HG03460 (cell line): ENCODE data around the gene GRM7.

Experiments used
- ATAC-seq: cut with Tn5 transposase; IDR thresholded peaks from one replicate; pipeline ENCODE4 v1.9.1; 2021; ENCODE audit not compliant: unreplicated experiment

The GRM7 gene

DNA sequence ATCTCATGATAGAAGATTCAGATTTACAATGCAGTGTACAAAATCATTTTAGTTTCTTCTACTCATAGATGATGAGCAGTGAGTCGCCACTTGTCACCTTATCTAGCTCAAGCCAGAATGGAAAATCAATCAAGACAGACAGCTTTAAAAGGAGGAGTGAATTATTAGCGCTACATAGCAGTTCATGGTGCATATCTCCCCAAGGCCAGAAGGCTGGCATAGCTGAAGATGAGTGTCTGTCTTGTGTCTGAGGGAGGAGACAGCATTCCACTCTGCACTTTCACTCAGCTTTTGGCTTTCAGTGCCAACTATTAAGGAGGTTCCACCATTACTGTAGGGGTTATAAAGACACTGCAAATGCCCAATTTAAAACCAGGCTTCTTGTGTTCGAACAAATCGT is 836.6 kb downstream of the GRM7 start:
- ATAC-seq, result no peak

DNA sequence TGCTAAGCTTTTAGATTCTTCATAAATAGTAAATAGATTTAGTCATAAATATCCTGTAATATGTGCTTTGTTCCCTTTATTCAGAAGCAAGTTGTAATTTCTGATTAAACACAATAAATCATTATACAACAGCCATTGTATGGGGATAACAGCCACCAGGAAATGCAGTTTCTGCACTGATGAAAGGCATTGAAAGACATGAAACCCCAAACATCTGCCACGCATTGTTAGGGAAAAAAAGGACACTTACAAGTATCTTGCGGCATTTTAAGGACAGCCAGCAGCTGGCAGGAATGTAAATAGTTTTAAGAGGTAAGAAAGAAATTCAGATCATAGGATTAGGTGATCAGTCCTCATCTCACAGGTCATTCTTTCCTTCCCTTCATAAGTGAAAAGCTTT is 839.6 kb downstream of the GRM7 start:
- ATAC-seq, result no peak

DNA sequence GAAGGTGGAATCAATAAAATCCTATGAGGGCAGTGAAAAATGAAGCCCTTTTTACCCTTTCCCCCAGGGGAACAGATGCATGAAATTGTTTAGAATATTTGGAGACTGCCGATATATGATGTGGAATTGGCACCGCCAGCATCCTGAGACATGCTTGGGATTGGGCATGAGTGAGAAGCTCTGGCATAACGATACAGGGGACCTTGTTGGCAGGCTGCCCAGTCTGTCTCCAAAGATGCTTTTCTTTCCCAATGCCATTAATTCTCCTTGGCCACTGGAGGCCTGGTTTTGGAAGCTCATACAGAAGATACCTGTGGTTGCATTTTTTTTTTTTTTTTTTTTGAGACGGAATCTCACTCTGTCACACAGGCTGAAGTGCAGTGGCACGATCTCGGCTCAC is 840.1 kb downstream of the GRM7 start:
- no peak for ATAC-seq

DNA sequence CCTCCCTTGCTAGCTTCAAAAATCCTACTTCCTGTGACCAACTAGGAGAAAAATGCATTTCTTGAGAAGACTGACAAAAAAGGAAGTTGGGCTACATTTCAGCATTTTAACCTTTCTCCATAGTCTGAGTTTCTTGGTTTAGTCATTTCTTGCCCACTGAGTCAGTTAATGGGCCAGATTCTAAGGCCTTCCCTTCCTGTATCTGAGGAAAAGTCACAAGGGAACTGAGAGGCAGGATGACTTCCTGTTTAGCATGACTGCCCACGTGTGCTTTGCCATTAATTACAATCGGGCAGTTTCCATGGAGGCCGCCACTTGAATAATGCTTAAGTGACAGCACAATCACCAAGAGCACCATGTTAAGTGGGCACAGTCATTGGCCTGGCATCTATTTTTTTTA is 846.3 kb downstream of the GRM7 start:
- ATAC-seq, result no peak

DNA sequence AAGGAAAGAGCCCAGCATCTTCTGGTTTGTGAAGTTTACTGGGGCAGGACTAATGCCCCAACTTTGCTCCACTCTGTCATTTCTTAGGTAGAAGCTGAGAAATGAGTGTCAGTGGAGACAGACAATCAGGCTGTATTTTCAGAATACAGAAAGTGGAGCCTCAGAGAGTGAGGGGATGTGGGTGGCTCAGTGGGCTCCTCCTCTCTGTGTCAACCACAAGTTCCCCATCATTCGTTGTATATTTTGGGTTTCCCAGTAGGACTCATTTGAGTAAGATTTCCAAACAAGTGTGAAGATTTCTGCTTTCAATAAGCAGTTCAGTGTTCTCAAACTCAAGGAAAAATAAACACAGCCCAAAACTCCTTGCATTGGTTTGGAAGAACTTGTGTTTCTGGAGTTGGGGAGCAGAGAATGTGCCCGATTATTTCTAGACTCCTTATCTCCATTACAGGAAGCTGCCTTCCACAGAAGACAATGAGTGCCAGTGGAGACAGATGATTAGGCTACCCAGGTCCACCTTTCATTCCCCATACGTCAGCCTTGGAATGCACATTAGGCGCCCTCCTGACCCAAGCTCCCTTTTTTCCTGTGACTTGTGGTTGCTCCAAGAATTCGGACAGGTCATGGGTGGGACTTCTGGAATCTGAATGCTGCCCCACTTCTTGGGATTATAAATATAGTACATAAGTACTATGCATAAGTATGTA is 848.6 kb downstream of the GRM7 start:
- ATAC-seq, result no peak

DNA sequence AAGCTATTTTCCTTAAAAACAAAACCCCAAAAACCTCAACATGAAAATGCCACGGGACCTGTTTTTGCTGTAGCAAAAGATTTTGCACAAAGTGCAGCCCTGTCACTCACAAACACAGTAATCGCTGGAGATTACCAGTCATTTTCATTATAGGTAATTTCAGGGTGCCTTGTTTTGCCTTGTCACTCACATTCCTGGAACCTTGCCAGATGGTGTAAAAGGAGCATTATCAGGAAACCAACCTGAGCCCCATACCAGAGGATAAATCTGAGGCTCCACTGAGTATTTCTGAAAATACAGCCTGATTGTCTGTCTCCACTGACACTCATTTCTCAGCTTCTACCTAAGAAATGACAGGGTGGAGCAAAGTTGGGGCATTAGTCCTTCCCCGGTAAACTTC is 849.4 kb downstream of the GRM7 start:
- no peak for ATAC-seq

DNA sequence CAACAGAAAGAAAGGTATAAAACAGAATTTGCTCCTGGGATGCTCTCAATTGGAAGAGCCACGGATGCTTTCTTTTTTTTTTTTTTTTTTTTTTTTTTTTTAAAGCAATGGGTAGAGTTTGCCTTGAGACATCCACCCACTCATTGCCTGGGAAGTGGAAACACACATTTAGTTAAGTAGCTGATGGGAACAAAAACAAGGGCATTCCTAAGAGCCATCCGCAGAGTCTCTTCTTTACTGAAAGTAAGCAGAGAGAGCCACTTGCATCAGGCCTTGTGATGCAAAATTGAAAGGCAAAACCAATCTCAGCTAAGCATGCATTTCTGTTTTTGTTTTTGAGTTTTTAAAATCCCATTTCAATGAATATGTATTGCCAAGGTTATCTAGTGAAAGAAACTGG is 852.8 kb downstream of the GRM7 start:
- no peak for ATAC-seq

DNA sequence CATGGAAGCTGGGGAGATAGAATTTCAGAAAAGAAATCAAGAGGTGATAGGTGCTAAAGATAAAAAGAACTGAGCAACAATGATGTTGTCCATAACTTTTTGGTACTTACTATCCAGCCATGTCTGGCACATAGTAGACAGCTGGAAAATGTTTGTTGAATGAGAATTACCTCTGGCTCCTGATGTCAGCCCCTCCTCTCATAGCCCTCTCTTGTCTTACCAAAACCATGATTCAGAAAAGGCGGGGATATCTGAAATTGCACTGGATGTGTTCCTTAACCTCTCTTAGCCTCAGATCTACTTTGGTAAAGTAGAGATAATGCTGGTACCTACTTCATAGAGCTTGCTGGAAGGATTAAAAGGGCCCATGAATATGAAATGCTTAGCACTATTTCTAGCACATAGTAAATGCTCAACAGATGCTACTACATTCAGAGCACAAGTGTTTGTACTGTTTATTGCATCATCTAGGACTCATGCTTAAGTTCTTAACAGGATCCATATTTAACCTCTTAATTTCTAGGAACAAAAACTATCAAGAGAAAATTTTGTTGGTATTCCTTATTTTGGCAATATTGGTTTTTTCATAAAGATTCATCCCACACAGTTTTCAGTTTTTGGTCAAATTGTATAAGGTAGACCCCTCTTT is 859.9 kb downstream of the GRM7 start:
- no peak for ATAC-seq

DNA sequence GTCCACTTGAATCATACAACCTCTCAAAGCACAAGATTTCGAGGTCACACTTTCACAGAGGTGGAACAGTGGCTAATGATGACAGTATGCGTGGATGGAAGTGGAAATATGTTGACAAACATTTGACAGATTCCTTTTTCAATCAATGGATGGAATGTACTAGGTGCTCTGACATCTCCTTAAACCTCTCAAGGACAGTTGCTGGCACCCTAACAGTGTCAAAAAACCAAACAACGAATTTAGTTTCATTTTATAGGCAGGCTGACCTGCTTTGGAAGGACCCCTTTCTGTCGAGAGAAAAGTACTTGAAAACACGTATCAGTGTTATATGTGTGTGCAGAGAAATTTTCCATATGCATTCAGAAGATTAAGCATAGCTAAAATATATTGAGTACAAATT is 861.0 kb downstream of the GRM7 start:
- ATAC-seq, result no peak

DNA sequence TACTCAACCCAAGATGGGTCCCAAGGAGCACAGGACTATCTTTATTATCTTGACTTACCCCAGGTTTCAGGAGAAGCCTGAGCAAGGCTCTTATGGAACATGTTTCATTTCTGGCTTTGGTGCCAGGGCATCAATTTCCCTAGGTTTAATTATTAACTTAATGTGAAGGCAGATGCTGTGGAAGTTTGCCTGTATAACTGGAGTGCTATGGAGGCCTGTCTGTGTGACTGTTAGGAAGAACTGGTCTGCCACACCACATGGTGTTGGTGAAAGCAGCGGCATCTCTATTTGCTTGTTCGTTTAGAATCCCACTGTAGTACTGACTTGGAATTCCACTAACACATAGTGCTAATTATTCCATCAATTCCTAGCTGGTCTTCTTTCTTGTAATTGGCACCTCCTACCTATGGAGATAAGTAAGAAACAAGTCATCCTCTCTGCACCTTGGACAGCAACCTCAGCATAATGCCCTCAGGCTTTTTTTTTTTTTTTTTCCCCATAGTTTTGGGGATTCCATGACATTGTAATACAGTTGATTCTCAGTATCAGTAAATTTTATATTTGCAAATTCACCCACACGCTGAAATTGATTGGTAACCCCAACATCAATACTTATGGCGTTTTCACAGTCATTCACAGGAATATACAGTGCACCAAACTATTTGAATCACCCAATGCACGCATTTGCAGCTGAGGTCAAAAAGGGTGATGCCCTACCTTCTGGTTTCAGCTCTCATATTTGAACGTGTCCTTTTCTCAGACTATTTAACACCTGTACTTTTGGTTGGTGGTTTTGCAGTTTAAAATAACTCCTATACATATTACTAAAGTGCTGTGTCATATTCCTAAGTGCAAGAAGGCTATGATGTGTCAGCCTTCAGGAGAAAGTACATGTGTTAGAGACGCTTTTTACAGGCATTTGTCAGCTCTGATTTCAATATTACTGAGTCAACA is 867.9 kb downstream of the GRM7 start:
- no peak for ATAC-seq

DNA sequence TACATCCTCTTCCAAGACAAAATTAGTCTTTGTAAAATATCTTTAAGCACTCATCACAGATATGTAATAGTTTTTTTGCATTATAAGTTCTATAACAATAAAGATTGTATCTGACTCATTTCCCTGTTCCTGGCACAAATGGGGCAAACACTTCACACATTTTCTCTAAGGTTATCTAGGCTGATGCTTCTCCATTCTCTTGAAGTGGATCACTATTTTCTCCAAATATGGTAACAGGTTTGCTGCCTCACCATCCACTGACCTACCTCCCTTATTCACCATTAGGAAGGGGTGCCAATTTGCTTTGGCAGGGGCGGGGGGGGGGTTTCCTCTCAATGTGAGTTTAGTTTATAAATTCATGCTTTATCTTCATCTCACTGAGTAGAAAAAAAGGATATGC is 873.0 kb downstream of the GRM7 start:
- ATAC-seq, result no peak

DNA sequence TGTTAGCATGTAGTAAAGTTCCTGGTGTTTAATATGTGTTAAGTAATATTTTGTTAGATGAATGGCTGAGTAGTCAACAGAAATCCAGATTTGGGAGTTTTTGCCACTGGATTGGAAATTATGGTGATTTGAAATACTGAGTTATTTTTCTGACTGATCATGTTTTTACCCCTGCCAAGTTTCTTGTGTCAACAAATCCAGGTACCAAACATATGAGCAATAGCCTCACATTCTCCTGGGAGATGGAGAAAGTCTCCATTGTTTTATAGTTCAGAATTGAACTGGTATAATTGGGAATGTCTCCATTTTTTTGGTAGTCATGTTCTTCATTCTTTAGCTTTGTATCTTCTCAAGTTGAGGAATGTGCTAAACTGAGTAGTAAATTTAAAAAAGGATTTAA is 873.5 kb downstream of the GRM7 start:
- no peak for ATAC-seq

DNA sequence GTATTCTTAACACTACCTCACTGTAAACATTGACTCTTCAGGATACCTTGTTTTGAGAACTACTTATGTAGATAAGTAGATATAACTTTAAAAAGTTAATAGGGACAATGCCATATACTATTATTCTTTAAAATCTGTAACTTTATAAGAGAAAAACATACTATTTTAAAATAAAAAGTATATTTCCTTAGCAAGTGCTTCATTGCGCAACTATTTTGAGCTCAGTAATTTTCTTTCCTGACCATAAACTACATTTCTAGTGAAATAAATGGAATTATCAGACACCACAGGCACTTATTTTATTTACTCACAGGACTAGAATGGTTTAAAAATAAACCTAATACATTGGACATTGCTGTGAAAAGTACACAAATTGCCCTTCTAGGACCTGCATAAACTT is 876.3 kb downstream of the GRM7 start:
- ATAC-seq, result no peak

DNA sequence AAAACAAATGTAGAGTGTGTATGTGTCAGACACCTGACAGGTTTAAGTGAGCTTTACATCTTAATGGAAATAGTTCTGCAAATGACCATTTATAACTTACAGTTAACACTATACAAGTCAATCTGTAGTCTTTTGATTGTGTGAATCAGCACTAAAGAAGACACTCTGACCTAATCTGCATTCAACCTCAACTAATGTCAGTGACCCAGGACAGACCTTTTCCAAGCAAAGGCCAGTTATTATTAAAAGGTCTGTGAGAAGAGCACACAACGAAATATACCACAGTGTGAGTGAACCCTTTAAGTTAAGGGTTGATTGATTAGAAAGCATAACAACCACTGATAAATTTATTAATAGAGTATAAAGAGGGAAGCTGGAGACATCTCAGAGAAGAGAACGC is 878.8 kb downstream of the GRM7 start:
- ATAC-seq, result no peak

DNA sequence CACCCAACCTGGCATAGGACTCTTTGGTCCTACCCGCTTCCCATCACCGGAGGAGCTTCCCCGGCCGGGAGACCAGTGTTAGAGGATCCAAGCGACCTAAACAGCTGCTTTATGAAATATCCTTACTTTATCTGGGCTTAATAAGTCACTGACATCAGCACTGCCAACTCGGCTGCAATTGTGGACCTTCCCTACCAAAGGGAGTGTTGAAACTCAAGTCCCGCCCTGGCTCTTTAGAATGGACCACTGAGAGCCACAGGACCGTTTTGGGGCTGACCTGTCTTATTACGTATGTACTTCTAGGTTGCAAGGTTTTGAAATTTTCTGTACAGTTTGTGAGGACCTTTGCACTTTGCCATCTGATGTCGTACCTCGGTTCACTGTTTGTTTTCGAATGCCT is 879.5 kb downstream of the GRM7 start:
- no peak for ATAC-seq

DNA sequence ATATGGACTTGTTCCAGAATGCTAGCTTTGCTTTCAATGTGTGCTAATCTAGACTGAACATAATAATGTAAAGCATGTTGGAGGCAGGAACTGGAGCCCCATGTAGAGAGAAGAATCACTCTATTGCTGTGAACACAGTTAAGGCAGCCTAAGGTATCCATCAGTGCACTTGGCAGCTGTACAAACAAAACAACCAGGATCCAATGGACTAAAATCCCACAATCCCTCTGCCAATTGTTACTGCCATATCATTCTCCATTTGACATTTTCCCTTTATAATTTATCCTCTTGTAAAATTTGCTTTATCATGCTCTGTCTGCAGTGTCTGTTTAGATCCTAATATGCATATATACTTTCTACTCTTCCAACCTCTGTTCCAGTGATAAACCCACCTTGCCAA is 883.9 kb downstream of the GRM7 start:
- no peak for ATAC-seq

DNA sequence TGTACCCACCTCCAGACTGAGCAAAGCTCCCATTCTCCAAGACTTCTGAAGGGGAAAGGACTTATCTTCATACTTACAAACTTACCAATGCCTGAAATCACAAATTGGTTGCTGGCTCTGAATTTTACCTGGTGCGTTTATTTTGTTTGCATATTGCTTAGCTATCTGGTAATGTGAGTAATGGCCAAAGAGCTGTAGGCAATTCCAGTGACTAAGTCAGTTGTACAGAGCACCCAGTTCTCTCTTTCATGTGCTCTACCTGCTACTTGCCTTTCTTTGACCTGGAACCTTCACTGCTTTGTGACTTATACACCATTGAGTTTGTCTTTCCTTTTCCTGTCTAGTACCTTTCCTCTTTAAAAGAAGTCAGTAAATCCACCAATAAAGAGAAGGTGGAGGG is 884.8 kb downstream of the GRM7 start:
- ATAC-seq, result no peak

DNA sequence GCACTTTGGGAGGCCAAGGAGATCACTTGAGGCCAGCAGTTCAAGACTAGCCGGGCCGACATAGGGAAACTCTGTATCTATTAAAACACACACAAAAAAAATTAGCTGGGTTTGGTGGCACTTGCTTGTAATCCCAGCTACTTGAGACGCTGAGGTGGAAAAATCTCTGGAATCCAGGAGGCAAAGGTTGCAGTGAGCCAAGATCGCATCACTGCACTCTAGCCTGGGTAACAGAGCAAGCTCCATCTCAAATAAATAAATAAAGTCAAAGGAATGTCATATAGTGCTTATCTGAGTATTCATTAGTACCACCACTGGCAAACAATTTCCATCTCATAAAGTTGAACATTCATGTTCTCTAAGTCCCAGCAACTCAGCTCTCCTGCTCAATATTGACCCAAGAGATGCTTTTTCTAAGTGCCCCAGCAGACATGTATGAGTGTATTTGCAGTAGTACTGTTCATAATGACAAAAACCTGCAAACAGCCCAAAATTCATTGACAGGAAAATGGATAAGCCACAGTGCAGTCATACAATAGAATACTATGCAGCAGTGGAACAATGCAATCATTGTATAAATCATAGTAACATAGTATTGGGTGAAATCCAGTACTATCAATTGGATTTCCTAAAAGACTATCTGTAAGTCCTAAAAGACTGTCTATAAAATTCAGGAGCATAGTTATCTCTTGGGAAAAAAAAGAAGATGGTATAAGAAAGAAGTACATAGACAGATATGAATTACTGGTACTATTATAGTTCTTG is 889.2 kb downstream of the GRM7 start:
- no peak for ATAC-seq

DNA sequence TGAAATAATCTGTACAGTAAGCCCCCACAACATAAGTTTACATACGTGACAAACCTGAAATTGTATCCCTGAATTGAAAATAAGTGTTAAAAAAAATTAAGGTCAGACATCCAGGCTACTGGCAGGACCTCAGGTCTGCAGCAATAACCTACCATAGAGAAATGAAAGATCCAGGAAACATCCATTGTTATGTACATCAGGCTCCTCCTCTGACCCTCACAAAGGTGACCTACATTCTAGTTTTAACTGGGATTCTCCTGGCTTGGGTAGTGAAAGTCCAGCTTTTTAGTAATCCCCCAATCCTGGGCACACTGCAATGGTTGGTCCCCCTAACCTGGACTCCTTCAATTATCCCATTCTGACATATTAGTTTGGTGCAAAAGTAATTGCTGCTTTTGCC is 891.1 kb downstream of the GRM7 start:
- no peak for ATAC-seq

DNA sequence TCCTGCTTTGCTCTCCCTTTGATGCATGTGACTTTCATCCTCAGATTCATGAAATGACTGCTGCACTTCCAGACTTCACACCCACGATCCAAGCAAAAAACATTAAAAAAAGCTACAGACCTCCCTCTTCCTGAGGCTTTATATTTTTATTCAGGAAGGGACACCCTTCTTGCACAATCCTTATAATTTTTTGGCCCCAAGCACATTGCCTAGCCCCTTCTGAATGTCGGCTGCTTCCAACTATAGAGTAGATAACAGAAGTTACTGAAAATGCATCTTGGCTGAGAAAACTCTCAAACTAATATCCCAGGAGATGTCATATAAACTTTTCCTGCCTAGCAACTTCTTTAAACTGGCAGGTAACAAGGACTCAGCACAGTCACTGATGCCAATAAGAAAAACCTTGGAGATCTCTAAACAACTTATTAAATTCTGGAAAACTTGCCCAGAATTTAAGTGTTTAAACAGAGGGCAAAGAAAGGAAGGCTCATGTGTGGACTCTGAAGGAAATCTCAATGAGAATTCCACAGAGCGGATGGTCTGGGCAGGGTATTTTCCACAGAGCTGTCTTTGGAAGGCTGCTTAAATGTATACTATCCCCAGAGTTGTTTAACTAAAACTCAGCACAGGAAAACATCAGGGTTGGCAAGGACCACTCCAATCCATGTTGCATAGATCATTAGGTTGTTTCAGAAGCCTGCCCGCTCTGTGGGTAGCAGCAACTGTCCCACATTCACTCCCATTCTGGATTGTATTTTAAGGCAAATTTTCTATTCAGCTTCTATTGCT is 893.9 kb downstream of the GRM7 start:
- no peak for ATAC-seq
